GM18951 (cell line): ENCODE results near the gene ZNF718.
A peak's percentile ranks its signal among the peaks of the same experiment; 100 is the strongest.
"Not testable (repeated sequence)": the region's sequence is repeated elsewhere in the genome, so short reads cannot be mapped to it uniquely, and the experiment has no call there.

Experiments used
- POLR2A ChIP-seq: IDR thresholded peaks from 4 replicates; pipeline ENCODE4 v1.6.1; 2011; ENCODE audit warnings: mild to moderate bottlenecking; ENCODE audit not compliant: insufficient read length, insufficient read depth; ENCODE audit errors: extremely low read depth
- in situ Hi-C: fragments of 300-500 bp; cut with MboI; formaldehyde crosslinking; loops from one replicate; pipeline ENCODE4 v1.12.0; 2022; ENCODE audit warnings: low sequenced_read_pairs, mixed read lengths, inconsistent platforms; ENCODE audit not compliant: unreplicated experiment

Gene ZNF718

DNA sequence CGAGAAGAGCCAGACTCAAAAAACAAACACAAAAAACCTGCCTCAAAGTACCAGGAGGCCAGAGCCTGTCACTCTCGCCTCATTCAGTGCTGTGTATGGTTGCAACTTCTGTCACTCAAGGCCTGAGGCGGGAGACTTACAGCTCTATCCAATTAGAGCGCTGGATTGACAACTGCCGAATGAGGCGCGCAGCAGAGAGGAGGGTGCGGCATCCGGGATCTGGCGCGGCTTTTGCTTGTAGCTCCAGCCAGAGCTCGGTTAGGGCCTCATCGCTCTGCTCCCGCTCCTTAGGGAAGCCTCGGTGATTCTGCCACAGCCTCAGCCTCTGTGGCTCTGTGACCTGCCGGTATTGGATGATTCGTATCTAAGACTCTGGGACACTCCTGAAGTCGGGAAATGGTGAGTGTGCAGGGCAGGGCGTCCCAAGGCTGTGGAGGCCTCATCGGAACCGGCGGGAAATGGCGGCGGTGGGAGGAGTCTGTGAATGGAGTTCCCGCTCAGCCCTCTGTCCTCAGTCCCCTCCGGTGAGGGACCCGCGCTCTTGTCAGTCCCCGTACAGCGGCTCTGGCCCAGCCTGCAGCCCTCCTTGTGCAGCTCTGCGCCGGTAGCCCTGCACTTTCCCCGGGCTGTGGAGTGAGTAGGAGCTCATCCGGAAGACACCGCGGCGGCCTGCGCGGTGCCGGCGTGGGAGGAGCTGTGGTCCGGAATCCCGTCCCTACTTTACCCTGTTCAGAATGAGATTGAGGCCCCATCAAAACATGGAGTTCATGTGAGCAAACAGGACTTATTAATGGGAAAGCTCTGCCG, at the start of gene ZNF718:
TSS of gene ZNF718 (plus strand) at position 227 of the 807 bp plus-strand sequence. CDS start at position 397, 170 bp downstream.
- TF ChIP-seq POLR2A: peak; percentile 83
- in situ Hi-C loops: no loop called here

DNA sequence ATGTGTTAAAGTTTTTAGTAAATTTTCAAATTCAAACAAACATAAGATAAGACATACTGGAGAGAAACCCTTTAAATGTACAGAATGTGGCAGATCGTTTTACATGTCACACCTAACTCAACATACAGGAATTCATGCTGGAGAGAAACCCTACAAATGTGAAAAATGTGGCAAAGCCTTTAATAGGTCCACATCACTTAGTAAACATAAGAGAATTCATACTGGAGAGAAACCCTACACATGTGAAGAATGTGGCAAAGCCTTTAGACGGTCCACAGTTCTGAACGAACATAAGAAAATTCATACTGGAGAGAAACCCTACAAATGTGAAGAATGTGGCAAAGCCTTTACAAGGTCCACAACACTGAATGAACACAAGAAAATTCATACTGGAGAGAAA, 38.4 kb upstream of the ZNF718 start:
- in situ Hi-C loops: no loop called here
- TF ChIP-seq POLR2A: no peak

DNA sequence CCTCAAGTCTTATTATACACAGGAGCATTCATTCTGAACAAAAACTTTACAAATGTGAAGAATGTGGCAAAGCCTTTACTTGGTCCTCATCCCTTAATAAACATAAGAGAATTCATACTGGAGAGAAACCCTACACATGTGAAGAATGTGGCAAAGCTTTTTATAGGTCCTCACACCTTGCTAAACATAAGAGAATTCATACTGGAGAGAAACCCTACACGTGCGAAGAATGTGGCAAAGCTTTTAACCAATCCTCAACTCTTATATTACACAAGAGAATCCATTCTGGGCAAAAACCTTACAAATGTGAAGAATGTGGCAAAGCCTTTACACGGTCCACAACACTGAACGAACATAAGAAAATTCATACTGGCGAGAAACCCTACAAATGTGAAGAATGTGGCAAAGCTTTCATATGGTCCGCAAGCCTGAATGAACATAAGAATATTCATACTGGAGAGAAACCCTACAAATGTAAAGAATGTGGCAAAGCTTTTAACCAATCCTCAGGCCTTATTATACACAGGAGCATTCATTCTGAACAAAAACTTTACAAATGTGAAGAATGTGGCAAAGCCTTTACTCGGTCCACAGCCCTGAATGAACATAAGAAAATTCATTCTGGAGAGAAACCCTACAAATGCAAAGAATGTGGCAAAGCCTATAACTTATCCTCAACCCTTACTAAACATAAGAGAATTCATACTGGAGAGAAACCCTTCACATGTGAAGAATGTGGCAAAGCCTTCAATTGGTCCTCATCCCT, 37.6 kb upstream of the ZNF718 start:
- in situ Hi-C loops: not testable (repeated sequence)

DNA sequence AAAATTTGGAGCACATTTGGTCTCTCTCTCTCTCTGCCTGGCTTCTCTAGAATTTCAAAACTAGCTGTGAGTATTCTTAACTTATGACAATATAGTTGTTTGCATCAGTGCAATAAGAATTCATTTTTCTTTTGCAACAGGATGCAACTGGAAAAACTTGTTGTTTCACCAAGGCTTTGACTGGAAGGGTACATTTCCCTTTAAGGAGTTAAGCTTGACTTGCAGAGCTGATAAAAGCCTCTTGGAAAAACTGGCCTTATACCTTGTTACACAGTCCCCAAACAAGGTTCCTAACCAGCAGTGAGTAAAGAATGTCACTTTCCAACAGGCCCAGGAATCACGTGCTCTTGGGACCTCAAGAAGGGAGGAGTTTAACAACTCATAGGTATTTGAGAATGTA, 25.9 kb upstream of the ZNF718 start:
- no peak for TF ChIP-seq POLR2A
- in situ Hi-C loops: no loop called here

DNA sequence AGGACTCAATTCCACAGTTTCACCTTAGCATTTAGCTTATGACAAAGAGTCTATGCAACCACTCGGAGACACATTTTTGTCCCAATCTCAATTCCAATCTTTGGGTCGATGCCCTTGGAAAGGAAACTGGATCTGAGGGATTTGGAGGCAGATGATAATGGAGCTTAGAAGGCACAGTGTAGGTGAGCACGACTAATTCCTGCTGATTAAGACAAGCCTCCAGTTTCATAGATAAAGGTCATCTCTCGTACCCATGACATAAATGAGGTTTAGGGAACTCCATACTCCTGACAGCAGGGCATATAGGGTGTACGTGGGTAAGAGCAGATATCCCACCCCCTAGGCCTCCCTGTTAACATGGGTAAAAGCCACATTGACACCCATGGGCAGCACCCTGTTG, 24.4 kb upstream of the ZNF718 start:
- TF ChIP-seq POLR2A: no peak
- in situ Hi-C loops: no loop called here

DNA sequence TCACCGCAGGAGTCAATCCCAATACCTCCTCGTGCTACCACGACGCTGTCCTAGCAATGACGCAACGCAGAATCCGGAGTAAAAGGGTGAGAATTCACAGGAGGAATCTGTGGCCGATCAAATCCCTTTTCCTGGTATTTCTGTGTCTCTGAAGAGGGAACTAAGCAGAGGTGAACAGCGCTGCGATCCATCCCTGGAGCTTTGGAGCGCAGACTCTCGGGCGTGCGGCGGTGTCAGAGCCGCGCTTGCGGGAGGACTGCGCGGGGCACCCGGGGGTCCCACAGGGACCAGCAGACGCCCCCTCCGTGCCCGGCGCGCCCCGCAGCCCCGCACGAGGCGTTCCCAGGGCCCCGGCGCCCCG, 17.2 kb upstream of the ZNF718 start:
- in situ Hi-C loops: no loop called here
- no peak for TF ChIP-seq POLR2A

DNA sequence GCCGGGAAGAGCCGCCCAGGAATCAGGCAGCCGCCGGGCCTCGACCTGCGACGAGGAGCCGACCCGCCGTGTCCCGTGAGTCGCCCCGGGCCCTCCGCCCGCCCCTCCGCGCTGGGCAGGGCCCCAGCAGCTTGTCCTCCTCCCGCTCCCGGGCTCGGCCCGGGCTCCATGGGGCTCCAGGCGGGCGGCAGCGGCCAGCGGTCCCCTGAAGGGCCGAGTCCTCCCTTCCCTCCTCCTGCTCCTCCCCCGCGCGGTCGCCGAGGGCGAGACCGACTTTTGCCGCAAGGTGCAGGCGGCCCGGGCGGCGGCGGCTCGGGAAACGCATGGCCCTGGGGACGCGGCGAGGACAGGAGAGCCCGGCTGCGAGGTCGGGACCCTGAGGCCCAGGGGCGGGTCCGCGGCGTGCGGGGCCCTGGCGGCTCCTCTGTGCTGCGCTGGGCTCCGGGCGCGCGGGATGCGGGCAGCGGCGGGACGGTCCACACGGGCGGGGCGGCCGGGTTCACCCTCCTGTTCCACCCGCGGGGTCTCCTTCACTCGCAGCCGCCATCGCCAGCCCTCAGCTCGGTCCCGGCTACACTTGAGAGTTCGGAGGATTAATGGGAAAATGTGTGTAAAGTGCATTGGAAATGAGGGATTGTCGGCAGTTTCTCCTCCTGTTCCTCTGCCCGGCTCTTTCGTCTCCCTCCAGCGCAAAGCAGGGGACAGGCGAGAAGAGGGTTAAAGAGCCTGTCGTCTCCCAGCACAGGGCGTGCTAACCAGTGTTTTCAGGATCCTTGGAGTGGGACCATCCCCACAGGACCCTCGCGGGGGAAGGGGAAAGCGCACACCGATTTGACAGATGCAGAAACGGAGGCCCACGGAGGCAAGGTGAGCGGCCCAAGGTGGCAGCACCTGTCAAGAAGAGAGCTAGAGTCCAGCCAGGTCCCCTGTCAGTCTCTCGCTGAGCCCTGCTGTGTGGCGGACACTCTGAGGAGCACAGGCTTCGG, 16.6 kb upstream of the ZNF718 start:
- in situ Hi-C loops: no loop called here
- TF ChIP-seq POLR2A: no peak

DNA sequence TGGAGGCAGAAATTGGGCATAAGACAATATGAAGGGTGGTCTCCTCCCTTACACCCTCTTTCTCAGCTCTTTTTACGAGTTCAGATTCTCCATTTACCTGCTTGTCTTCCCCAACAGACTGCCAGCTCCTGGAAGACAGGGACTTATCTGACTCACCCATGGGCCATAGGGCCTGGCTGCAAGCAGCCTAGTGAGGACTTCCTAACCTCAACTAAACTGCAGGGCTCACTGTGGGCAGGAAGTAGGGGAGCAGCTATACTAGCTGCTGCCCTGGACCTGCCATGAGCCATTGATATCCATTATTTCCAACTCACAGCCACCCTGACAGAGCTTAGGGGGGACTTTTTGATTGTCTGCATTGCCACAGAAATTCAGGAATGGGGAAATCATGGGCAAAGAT, 11.5 kb upstream of the ZNF718 start:
- in situ Hi-C loops: no loop called here
- no peak for TF ChIP-seq POLR2A

DNA sequence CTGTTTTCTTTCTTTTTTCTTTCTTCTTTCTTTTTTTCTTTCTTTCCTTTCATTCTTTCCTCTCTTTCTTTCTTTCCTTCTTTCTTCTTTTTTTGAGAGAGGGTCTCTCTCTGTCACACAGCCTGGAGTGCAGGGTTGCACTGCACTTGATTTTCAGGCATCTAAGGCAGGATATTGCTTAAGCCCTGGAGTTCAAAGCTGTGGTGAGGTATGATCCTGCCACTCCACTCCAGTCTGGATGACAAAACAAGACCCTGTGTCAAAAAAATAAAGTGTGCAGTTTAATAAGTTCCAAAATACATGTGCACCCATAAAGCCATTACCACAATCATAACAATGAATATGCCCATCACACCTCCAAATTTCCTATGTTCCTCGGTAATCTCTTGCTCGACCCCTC, 10.6 kb upstream of the ZNF718 start:
- TF ChIP-seq POLR2A: no peak
- in situ Hi-C loops: no loop called here

DNA sequence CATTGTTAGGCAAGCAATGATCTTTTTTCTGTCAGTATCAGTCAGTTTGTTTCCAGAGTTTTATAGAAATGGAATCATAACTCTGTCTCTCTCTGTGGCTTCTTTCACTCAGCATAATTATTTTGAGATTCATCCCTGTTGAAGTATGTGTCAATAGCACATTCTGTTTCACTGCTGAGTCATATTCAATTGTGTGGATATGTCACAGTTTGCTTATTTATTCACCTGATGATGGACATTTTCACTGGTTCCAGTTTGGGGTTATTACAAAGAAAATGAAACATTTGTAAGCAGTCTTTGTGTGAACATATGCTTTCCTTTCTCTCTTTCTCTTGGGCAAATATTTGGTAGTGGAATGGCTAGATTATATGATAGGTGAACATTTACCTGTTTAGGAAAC, 10.2 kb upstream of the ZNF718 start:
- TF ChIP-seq POLR2A: no peak
- in situ Hi-C loops: no loop called here

DNA sequence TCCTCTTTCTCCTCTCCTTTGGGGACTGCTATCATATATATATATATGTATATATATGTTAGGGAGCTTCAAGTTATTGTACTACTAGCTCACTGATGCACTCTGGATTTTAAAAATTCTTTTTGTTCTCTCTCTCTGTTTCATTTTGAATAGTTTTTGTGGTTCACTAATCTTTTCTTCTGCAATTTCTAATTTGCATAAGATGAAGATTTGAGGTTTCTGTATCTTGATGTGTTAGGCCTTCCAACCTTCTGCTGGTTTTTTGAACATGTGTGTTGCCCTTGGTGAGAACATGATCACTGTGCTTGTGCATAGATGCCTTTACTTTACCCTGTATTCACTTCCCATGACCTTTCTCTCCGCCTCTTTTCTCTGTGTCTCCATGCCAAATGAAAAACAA, 7.8 kb upstream of the ZNF718 start:
- TF ChIP-seq POLR2A: no peak
- in situ Hi-C loops: no loop called here

DNA sequence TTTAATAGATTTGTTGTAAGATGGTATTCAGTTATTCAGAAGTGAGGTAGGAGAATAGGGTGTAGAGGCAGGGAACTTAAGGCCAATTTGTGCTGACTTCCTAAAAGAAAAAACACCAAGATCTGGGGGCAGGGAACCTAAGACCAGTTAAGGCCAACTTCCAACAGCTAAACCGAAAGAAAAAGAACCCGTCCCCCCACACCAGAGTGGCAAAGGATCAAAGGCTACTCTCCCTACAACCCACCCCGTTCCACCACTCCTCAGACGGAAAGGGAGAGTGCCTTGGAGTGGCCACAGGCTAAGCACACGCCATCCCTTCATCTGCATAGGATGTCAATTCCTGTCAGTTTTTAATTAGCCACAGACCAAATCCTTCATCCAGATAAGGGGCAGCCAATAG, 3.7 kb upstream of the ZNF718 start:
- TF ChIP-seq POLR2A: no peak
- in situ Hi-C loops: no loop called here

DNA sequence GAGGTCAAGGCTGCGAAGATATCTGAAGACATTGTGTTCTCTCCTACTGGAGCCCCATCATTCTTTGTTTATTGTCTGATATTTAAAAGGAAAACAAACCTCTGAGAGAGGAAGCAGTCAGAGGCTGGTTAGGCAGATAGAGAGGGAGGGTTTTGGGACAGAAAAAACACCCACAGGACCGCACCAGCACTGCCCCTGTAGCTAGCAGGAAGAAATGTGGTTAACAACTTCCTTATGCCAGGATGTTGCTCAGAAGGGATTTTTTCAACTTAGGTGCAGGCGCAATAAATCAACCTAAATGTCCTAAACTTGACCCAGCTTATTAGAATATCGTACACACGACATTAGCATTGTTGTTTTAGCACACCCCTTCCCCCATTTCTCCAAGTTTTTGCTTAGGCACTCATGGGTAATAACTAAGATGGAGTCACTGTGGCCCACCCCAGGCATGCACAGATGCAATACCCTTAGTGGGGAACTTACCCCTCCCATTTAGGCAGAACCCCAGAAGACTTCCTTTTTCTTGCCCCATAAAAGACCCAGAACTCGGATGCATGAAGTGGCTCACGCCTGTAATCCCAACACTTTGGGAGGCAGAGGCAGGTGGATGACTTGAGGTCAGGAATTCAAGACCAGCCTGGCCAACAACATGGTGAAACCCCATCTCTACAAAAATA, 2.8 kb upstream of the ZNF718 start:
- TF ChIP-seq POLR2A: no peak
- in situ Hi-C loops: no loop called here

DNA sequence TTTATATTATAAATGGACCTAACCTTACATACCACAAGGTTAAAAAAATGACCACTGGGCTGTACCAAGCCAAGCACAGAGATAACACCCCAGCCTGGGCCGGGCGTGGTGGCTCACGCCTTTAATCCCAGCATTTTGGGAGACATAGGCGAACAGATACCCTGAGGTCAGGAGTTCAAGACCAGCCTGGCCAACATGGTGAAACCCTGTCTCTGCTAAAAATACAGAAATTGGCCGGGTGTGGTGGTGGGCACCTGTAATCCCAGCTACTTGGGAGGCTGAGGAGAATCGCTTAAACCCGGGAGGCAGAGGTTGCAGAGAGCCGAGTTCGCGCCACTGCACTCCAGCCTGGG, 403 bp upstream of the ZNF718 start:
- in situ Hi-C loops: not testable (repeated sequence)
